GM18861 (cell line): ENCODE data around the gene PNO1.

Source experiments
- ATAC-seq: cut with Tn5 transposase; IDR thresholded peaks from one replicate; pipeline ENCODE4 v1.9.1; 2021; ENCODE audit not compliant: unreplicated experiment

The PNO1 gene

DNA sequence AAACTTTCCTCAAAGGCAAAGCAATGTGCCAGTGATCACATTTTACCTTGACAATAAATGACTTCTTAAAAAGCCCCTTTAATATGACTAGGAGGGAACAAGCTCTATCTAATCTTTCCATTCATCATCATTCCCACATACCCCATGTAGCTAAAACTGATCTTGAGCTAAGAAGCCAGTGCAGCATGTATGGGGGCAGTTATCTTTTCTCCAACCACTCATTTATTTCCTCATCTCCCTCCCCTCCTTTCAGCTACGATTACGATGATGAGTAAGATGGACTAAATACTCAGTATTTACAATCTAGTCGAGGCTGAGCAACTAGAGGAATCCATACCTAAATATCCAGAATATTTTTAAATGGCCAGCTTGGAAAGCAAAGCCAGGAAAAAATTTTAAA lies 35.5 kb downstream of the PNO1 start:
- ATAC-seq: no peak

DNA sequence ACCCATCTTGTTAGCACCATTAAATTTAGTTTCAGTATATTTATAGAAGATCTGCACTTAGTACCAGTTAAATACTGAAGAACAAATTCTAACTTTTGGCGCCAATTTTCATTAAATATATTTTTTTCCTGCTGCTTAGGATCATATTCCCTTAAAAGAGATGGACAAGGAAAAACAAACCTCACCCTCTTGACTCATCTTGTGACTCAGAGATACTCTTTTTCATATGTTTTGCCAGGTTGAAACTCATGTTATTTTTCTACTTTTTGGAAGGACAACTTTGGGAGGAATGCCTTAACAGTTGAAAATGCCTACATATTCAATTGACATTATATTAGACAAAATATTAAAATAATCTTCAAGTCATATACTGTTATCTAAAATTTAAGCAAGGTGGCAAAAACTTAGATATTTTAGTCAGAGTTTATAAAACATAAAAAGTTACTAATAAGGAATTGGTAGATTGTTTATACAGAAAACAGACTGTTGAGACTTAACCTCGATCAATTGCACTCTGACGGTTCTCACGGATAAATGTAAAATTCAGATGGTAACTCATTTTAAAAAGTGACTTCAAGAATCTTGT lies 36.2 kb downstream of the PNO1 start:
- ATAC-seq: no peak

DNA sequence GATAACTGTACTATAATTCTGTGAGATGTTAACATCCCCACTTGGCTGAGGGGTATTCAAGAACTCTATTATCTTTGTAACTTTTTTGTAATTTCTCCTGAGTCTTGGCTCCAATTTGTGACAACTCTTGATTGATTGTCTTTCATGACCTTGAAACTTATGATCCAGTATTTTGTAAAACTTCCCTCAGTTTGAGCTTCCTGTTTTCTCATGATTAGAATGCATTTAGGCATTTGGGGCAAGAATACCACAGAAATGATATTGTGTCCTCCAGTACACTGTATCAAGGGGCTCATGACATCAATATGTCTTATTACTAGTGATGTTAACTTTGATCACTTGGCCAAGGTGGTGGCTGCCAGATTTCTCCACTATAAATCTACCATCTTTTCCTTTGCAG lies 37.4 kb downstream of the PNO1 start:
- ATAC-seq: no peak

DNA sequence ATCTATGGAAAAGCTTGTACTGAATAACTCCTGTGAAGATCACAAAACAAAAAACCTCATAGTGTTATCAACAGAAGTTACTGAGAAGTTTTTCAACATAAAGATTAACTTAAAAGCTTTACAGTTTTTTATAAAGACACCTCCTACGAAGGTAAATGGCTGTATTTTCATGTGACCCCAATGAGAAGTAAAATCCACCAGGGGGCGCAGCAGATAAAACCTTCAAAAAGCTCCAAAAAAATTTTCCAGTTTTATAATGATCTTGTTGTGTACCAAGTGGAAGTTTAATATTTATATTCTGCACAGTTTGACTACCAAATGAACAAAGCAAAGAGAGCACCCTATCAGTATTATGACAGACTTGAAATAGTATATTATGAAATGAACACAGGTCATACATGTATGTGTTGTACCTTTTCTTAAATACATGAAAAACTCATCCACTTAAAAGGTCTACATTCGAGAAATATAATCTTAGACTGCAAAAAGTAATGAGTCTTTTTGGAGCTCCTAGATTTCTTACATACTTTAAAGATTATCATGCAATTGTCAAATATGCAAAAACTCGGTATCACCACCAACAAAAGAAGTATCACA lies 38.5 kb downstream of the PNO1 start:
- no peak for ATAC-seq

DNA sequence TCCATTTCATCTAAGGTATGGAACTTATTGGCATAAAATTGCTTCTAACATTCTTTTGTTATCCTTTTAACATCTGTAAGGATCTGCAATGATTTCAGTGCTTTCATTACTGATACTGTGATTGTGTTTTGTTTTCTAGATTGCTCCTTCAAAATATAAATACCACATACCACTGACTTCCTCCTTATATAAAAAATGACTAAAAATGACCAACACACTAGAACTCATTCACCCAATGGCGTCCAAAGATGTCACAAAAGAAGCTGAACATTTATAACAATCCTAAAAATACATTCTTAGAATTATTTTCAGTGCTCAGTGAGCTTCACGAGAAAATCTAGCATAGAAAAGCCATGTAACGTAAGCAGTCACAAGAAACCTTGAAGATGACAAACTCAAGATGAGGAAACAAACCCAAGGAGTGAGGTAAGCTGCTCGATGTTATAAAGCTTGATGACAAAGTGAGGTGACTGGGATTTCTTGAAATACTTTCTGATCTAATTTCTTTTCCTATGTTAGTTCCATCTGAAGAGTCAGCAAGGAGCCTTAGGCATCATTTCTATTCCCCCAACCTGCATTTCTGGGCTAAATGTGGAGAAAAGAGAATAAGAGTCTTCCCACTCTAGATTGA lies 42.6 kb downstream of the PNO1 start:
- no peak for ATAC-seq

DNA sequence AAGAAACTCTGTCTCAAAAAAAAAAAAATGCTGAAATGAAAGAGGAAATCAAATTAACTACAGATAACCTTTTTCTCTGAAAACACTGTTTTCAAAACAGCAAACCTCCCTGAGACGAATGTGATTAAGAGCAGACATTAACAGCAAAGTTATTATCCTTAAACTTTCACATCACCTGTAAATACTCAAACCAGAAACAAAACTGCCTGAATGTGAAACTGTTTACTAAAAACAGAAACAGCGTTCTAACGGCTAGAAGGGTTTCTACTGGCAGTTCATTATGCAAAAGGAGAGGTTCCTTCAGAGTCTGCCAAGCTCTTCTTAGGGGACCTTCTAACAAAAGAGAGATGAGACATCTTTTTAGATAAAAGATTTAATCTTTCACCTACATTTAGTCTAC lies 45.9 kb downstream of the PNO1 start:
- peak; percentile 87 for ATAC-seq

DNA sequence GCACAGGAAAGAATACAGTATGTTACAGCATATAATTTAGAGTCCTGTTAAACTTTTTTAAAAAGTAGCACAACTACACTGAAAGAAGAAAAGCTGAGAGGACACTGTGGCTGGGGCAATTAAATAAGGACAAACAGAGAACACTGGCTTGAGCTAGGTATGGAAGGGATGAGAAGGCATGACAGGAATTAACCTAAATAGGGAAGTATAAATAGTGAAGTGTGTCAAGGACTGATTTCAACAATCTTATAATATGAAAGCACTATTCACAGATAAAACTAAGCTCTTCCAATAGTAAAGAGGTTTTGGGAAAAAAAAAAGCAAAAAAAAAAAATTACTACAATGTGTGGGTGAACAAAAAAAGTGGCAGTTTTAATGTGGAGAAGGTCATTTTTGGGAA lies 49.1 kb downstream of the PNO1 start:
- ATAC-seq: no peak

DNA sequence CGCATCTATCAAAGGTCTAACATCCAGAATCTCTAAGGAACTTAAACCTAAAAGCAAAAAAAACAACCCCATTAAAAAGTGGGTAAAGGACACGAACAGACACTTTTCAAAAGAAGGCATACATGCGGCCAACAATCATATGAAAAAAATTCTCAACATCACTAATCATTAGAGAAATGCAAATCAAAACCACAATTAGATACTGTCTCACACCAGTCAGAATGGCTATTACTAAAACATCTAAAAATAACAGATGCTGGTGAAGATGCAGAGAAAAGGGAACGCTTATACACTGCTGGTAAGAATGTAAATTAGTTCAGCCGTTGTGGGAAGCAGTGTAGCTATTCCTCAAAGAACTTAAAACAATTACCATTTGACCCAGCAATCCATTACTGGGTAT lies 56.7 kb downstream of the PNO1 start:
- peak; percentile 83 for ATAC-seq

DNA sequence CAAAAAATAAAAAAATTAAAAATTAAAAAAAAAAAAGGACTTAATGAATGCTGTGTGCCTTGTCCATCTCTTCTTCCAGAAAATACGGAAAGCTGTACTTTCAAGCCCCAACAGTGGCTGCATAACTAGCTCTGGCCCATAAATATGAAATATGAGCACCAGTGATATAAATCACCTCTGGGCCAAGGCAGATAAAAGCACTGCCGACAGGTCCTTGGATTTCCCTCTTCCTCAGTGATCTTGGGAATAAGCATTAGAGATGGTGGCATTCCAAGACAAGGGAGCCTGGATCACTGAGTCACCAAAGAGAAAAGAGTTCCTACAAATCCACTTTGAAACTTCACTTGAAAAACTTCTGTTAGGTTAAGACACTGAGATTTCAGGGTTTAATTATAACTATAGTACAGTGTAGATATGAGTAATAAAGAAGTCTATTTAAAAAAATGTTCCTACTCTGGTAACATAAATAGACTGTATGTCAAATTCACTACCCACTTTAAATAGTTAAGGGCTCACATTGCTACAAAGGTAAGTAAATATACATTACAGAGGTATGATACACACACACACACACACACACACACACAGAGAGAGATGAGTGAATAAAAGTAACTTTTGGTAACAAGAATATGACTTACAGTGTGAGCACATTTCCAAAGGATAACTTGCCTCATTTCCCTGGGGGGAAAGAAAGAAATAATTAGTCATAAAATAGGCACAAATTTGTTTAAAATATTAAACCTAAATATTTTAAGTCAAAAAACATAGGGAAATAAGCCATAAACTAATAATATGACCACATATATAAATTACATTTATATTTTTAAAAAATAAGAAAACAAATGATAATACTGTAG lies 59.0 kb downstream of the PNO1 start:
- no peak for ATAC-seq

DNA sequence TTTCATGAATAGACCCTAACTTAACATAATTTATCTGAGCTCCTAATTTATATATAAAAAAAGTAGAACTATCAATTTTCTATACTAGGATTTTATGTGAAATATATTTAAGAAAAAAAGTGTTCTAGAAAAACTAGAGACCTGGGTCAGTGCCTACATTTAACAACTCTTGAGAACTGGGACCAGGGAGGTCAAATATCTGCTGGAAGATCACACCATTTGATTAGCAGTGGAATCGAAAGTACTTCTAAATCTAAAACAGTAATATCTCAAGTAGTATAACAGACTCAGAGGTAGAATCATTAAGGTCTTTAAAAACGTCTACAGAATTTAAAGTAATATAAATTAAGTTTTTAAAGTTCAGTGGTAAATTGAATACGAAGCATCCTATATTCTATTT lies 60.0 kb downstream of the PNO1 start:
- ATAC-seq: no peak

DNA sequence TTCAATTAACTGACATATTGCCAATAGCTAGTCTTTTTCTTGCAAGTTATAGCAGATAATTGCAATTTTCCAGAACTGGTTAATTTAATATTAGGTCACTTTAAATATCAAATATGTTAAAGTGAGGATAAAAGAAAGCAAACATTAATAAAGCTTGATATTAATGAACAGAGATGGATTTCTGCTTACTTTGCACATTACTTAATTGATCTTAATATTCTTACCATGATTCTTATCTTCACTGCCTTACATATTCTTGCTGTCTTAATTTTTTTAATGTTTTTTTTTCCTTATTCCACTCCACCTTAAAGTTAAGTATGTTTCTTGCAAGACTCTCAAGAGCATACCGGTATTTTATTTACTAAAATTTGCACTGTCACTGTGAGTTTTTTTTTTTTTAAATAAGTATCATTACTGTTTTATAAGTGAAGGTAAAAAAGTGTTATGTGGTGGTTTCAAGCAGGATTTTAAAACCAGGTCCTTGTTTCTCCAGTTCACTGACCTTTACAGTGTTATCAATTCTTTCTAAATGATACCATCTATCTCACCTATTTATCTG lies 60.7 kb downstream of the PNO1 start:
- no peak for ATAC-seq

DNA sequence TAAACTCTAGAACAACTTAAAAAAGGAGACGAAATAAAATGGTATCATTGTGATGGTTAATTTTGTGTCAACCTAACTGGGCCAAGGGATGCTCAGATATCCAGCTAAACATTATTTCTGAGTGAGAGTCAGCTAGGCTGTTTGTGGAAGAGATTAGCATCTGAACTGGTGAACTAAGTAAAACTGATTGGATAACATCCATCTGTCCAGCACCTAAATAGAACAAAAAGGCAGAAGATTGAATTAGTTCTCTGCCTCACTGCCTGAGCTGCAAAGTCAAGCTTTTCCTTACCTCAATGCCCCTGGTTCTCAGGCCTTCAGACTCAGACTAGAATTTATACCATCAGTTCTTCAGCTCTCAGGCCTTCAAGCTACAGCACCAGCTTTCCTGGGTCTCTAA lies 64.6 kb downstream of the PNO1 start:
- ATAC-seq: no peak

DNA sequence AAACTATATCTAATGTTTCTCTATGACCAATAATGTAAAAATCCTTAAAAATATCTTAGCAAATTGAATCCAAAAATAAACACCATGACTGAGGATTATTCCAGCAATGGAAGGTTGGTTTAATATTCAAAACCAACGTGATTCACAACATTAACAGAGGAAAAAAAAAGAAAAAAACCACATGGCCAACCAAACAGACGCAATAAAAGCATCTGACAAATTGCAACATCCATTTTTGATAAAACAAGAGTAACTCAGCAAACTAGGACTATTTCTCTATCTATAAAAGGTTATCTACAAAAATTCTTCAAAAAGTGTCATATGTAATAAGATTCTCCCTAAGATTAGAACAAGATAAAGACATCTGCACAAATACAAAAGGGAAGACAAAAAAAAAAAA lies 65.7 kb downstream of the PNO1 start:
- no peak for ATAC-seq

DNA sequence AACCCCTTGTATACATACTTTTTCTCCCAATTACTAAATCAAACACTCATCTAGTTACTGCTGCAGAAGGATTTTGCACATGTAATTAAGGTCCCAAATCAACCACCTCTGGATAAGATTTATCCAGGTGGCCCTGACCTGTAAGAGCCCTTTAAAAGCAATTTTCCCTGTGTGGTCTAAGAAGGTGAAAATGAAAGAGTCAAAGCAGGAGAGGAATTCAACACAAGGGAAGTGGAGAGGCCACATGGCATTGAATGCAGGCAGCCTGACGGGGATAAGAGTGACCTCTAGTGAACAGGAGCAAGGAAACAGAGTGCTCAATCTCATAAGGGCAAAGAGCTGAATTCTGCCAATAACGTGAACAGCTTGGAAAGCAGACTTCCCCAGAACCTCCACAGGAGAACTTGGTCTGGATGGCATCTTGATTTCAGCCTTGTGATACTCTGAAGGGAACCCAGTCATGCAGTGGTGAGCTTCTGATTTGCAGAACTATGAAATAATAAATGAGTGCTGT lies 67.5 kb downstream of the PNO1 start:
- ATAC-seq: peak; percentile 58
